ENCODE measurements around the gene LTBP1.
"Not testable (repeated sequence)": the region's sequence is repeated elsewhere in the genome, so short reads cannot be mapped to it uniquely, and the experiment has no call there.

Gene LTBP1

DNA sequence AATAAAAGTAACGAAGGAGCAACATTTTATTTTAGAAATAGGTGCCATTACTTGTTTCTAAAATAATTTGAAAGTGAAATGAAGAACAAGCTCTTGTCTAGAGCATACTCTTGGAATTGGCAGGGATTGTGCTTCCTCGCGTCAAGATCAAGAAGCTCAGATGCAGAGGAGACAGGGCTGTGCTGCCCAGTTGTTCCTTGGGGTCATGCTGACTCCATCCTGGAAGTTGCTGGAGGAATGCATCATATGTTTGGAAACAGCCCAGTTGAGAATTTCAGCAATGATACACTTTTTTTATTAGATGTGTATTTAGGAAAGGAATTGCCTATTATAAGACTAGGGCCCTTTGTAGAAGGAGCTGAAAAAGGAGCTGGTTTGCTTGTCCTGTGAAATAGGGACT, 17.2 kb downstream of the LTBP1 start:
- no peak for DNase-seq (ENCODE audit: low read depth)

DNA sequence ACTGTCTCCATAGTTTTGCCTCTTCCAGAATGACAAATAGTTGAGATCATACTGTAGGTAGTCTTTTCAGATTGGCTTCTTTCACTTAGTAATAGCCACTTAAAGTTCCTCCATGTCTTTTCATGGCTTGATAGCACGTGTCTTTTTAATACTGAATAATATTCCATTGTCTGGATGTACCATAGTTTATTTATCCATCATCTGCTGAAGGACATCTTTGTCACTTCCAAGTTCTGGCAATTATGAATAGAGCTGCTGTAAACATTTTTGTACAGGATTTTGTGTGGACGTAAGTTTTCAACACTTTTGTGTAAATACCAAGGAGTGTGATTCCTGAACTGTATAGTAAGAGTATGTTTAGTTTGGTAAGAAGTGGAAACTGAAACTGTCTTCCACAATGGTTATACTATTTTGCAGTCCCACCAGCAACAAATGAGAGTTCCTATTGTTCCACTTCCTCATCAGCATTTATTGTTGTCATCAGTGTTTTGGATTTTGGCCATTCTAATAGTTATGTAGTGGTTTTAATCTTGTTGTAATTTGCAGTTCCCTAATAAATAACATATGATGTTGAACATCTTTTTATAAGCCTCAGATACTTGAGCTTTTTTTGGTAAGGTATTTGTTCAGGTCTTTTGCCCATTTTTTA, 18.9 kb downstream of the LTBP1 start:
- no peak for DNase-seq (ENCODE audit: low read depth)

DNA sequence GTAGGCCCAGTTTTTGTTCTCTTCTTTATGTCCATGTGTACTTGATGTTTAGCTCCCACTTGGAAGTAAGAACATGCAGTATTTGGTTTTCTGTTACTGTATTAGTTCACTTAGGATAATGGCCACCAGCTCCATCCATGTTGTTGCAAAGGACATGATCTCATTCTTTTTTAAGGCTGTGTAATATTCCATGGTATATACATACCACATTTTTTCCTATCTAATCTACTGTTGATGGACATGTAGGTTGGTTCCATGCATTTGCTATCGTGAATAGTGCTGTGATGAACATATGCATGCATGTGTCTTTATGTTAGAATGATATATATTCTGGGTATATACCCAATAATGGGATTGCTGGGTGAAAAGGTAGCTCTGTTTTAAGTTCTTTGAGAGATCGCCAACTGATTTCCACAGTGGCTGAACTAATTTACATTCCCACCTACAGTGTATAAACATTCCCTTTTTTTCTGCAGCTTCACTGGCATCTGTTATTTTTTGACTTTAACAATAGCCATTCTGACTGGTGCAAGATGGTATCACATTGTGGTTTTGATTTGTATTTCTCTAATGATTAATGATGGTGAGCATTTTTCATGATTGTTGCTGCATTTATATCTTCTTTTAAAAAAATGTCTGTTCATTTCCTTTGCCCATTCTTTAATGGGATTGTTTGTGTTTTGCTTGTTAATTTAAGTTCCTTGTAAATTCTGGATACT, 22.9 kb downstream of the LTBP1 start:
- no peak for DNase-seq (ENCODE audit: low read depth)

DNA sequence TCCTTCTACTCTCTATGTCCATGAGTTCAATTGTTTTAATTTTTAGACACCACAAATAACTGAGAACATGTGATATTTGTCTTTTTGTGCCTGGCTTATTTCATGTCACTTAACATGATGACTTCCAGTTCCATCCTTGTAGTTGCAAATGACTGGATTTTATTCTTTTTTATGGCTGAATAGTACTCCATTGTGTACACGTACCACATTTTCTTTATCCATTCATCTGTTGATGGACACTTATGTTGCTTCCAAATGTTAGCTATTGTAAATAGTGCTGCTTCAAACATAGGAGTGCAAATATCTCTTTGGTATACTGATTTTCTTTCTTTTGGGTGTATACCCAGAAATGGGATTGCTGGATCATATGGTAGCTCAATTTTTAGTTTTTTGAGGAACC, 27.0 kb downstream of the LTBP1 start:
- DNase-seq (ENCODE audit: low read depth), result not testable (repeated sequence)

DNA sequence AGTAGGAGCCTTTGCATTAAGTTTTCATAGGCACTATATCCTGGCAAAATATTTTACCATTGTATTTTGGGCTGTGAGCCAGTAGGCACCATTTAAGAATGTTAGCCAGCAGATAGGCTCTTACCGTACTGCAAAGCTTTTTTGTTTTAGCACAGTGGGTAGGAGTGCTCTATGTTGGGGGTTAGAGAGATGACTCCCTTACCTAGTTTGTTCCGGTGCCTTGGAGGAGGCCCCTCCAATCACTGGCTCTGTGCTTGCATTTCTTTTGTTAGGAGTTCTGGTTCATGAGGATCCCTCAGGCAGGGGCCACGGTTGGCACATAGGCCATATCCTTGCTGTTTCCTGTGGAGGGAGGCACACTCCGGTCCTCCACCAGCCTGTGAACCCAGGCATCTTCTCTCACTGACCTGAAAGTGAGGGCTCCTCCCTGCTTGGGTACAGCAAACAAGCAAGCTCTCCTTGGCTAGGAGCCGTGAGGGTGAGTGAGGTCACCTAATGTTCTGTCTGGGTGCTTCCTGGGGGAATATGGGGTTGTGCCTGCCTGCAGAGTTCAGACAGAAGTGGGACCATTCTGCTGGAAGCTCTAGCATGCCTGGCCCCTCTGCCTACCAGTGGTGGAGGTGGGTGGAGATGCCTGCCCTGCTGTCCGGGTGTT, 29.8 kb downstream of the LTBP1 start:
- no peak for DNase-seq (ENCODE audit: low read depth)

DNA sequence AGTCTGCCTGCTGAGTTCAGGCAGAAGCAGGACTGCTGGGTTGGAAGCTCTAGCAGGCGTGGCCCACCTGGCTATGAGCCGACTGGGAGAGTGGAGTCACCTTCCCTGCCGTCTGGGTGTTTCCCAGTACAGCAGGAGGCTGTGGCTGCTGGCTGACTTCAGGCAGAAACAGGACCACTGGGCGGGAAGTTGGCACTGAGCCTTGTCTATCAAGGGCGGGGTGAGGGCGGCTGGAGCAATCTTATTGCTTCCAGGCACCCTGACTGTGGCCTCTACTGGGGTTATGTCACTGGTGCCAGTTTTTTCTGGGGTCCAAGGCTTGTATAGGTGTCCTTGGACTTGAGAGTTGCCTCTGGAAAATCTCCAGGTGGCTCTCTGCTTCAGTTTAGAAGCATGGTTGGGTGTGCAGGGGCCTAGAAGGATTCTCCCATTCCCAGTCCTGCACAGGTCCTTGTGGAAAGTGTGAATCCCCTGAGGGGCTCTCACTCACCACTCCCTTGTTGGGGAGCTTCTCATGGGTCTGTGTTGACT, 30.5 kb downstream of the LTBP1 start:
- DNase-seq (ENCODE audit: low read depth), result no peak

DNA sequence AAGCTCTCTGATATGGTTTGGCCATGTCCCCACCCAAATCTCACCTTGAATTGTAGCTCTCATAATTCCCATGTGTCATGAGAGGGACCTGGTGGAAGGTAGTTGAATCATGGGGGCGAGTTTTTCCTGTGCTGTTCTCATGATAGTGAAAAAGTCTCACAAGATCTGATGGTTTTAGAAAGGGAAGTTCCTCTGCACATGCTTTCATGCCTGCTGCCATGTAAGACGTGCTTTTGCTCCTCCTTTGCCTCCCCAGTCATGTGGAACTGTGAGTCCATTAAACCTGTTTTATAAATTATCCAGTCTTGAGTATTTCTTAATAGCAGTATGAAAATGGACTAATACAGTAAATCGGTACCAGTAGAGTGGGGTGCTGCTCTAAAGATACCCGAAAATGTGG, 34.9 kb downstream of the LTBP1 start:
- no peak for DNase-seq (ENCODE audit: low read depth)

DNA sequence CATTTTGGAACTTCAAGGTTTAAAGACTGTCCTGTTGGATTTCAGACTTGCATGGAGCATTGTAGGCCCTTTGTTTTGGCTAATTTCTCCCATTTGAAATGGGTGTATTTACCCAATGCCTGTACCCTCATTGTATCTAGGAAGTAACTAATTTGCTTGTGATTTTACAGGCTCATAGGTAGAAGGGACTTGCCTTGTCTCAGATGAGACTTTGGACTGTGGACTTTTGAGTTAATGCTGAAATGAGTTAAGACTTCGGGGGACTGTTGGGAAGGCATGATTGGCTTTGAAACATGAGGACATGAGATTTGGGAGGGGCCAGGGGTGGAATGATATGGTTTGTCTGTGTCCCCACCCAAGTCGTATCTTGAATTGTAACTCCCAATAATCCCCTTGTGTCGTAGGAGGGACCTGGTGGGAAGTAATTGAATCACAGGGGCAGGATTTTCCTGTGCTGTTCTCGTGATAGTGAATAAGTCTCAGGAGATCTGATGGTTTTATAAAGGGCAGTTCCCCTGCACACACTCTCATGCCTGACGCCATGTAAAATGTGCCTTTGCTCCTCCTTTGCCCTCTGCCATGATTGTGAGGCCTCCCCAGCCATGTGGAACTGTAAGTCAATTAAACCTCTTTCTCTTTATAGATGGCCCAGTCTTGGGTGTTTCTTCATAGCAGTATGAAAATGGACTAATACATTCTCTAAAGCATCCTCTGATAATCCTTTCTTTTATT, 36.6 kb downstream of the LTBP1 start:
- DNase-seq (ENCODE audit: low read depth), result not testable (repeated sequence)

DNA sequence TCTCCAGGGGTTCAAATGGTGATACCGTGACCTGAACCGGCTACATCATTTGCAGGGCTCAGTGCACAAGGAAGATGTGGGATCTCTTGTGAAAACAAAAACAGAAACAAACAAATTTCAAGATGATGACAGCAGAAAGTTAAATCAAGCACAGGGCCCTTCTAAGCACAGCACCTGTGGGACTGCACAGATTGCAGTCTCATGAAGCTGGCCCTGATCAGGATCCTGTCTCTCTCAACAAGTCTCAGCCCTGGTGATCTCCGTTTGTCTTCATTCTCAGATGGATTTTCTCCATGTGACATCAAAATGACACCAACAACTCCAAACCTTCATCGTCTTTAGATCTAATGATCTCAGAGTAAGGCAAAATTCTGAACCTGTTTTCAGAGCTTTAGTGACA, 39.7 kb downstream of the LTBP1 start:
- DNase-seq (ENCODE audit: low read depth), result no peak

DNA sequence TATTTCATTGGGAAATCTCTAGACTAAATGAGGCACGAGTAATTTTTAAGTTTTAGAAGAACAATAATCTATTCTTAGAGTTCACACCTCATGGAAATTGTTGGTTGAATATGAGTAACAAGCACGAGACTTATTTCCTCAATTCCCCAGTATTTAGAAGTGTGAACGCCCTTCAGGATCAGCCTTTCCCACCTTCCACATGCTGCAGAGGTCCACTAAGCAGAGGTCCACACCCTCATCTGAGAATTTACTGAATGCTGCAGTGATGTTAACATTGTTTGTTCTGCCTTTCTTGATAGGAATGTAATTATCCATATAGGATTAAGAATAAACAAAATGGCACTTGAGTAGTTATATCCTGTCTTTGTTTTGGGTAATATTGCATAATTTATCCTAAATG, 41.8 kb downstream of the LTBP1 start:
- no peak for DNase-seq (ENCODE audit: low read depth)

DNA sequence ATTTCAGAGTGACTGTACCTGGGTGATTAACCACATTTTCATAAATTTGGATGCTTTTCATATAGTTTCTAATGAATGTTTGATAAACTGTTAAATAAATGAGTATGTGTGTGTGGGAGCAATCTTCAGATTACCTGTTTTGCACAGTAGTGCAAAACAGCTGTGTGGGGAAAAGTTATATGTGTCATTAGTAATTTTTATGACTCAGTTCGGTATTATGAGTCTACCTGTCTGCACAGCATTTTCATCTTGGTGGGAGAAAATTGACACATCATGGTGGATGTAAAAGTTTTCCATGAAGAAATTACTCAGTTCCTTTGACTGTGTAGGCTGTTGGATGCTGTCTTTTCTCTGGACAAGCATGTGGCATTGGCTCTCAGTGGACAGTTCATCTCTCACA, 43.8 kb downstream of the LTBP1 start:
- no peak for DNase-seq (ENCODE audit: low read depth)

DNA sequence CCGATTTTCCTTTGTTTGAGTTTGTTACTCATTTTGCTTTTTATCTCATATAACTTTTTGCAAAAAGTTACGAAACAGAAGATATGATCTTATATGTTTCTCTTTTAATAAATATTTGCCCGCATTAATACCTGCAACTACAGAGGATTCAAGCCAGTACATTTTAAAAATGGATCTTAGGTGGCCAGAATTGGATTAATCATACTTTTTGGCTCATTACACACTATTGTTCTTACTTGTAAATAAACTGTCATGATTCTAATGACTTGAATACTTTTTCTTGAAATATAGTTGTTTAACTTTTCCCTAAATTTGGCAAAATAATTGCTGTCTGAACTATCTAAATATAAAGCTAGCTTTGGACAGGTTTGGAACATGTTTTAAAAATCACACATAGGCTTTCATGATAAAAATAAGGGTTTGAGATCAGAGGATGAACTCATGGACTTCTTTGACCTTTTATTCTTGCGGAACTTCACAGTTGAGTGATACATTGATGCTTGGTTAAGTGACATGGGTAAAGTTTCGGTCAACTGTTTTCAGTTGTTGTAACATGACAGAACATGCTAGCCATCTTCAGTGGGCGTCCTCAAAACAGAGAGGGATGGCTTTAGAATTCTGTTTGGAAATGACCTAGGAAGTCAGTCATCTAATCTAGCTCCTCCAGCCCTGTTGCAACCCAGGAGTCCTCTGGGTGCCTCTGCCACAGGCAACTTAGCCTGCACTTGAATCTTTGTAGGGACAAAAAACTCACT, 44.5 kb downstream of the LTBP1 start:
- no peak for DNase-seq (ENCODE audit: low read depth)

DNA sequence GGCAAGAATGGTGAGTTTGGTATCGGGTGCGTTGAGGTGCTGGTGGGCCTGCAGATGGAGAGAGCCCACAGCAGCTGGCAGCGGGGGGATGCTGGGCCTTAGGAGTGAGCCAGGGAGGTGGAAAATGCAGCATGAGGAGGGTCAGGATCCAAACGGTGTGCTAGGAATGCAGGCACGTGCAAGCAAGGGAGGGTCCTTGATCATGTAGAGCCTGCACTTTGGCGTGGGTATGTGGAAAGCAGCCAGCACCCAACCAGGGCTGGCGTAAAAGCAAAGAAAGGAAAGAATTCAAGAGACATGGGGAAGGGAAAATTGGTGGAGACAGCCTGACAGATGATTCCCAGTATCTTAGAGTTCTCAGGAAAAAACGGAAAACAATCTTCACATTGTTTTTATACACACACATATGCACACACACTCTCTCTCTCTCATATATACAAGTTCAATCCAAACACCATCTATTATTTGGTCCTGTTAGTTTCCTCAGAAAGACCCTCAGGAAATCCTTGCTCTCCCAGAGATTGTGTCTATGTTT, 46.3 kb downstream of the LTBP1 start:
- no peak for DNase-seq (ENCODE audit: low read depth)

DNA sequence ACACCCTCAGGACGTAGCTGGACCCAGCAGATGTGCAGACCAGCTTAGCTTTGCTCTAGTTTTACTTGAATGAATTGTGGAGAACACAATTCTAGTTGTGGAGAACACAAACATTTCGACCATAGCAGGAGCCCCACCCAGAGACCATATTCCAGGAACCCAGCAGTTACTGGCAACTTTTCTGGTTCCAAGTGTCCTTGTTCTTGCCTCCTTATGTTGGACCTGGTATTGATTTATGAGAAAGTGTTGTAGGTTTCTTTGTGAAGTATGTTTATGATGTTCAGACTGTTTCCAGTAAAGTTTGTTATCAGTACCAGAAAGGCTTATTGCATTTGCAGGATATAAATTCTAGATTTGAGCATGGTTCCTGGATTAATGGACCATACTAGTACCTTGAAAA, 51.0 kb downstream of the LTBP1 start:
- no peak for DNase-seq (ENCODE audit: low read depth)

DNA sequence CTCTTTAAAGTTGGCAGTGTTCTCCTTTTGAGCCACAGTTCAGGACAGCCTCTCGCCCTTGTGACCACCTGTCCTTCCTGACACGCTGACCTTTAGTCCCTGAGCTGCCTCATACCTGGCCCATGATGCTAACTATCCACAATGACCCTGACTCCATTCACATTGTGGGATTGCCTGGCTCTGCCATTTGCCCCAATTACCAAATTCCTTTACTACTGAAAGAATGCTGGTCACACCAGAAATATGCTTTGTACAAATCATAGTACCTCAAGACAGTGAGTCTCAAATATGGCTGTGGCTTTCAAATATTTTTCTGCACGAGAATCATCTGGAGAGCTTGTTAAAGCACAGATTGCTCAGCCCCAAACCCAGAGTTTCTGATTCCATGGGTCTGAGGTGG, 54.2 kb downstream of the LTBP1 start:
- peak; percentile 64 for DNase-seq (ENCODE audit: low read depth)

DNA sequence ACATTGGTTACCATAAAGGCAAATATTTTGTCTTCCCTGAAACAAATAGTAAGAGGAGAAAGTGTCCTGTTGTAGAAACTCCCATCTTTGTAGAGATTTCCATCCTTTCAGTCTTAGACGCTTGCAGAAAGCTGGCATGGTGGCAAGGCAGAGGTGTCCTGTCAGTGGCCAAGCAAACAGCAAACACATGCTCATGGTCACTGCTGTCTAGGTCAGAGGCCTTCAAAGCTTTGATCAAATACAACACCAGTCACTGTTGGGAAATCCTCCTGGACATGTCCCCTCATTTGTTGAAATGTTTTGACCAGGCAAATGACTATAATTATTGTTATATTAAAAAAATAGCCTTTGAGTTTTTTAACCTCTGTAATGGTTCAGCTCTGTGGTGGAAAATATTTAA, 55.1 kb downstream of the LTBP1 start:
- no peak for DNase-seq (ENCODE audit: low read depth)

DNA sequence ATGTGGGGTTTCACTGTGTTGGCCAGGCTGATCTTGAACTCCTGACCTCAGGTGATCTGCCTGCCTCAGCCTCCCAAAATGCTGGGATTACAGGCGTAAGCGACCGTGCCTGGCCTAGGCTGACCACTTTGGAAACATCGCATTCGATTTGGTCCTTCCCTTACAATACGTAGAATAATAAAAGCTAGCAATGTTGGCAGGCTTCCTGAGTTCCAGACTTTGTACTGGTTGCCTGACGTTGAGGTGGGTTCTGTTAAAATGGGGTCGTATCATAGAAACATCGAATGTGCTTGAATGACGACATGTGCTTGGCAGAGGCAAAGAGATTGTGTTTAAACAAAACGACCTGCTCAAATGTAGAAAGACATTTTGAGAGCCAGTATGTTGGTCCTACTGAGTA, 56.1 kb downstream of the LTBP1 start:
- DNase-seq (ENCODE audit: low read depth), result no peak

DNA sequence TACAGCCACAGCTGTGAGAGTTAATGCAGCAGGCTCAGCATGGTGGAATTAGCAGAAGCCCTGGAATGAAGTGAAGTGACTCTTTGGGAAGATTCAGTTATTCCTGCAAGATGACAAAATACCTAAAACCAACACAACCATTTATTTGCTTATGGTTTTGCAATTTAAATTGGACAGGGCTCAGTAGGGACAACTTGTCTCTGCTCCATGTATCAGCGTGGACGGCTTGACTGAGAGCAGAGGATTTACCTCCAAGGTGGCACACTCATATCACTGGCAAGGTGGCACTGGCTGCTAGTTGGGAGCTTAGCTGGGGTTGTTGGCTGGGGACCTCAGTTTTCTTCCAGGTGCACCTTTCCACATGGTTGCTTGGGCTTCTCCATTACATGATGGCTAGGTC, 58.3 kb downstream of the LTBP1 start:
- DNase-seq (ENCODE audit: low read depth), result no peak

DNA sequence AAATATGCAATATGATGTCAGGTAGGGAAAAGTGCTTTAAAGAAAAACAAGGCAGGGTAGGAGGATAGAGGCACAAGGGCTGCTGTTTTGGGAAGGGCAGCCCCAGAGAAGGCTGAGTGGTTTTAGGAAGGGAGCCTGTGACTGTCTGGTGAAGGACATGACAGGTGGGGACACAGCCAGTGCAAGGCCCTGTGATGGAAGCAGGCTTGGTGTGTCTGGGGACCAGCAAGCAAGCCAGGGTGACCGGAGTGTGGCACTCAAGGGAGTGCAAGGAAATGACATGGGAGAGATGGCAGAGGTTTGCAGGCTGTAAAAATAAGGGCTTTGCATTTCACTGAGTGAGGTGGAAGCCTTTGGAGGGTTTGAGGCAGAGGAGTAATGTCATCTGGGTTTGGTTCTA, 62.0 kb downstream of the LTBP1 start:
- no peak for DNase-seq (ENCODE audit: low read depth)

DNA sequence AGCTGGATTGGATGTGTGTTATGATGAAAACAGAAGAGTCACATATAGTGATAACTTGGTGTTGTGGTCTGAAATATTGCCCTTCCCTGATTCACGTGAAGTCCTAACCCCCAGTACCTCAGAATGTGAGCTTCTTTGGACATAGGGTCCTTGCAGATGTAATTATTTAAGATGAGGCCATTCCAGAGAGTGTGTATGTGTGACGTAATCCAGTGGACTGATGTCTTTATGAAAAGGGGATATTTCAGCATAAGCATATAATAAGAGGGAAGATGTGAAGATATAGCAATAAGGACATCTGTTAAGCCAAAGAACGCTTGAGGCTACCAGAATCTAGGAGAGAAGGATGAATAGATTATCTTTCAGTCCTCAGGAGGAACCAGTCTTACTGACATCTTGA, 62.5 kb downstream of the LTBP1 start:
- DNase-seq (ENCODE audit: low read depth), result no peak

DNA sequence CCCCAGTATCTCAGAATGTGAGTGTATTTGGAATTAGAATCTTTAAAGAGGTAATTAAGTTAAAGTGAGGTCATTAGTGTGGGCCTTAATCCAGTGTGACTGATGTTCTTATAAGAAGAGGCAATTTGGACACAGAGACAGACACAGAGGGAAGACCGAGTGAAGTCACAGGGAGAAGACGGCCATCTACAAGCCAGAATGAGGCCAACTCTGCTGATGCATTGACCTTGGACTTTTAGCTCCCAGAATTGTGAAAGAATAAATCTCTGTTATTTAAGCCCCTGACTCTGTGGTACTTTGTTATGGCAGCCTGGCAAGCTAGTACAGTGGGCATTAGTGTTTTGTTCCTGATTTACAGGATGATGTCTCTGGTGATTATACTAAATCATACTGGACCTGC, 64.6 kb downstream of the LTBP1 start:
- no peak for DNase-seq (ENCODE audit: low read depth)

DNA sequence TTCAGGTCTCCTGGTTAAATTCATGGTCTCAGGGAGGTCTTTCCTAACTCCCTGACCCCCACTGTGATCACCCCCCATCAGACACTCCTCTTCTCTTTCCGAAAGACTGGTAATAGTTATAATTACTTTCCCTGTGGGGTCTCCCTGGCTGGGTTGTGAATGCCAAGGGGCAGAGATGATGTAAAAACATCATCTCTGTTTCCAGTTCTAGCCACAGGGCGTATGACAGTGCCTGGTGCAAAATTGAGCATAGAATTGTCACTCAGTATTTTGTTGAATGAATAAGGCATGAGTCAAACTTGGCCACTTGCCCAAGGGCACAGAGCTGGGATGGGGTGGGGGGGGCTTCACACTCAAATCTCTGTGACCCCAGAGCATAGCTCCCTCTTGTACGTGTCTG, 65.2 kb downstream of the LTBP1 start:
- DNase-seq (ENCODE audit: low read depth), result no peak
